SKM-1 treated with dmso at 0.1 percent for 144 hours (cell line): ENCODE measurements around the gene CALML6.

ENCODE experiments used
- DNase-seq: peaks from one replicate; lab custom pipeline; 2025; ENCODE audit not compliant: unreplicated experiment; lab: John Stamatoyannopoulos, UW

Gene CALML6

GRCh38 chr1:1891349-1892078 lies 23.5 kb upstream of the CALML6 start:
- peak; percentile 28 for DNase-seq

DNA sequence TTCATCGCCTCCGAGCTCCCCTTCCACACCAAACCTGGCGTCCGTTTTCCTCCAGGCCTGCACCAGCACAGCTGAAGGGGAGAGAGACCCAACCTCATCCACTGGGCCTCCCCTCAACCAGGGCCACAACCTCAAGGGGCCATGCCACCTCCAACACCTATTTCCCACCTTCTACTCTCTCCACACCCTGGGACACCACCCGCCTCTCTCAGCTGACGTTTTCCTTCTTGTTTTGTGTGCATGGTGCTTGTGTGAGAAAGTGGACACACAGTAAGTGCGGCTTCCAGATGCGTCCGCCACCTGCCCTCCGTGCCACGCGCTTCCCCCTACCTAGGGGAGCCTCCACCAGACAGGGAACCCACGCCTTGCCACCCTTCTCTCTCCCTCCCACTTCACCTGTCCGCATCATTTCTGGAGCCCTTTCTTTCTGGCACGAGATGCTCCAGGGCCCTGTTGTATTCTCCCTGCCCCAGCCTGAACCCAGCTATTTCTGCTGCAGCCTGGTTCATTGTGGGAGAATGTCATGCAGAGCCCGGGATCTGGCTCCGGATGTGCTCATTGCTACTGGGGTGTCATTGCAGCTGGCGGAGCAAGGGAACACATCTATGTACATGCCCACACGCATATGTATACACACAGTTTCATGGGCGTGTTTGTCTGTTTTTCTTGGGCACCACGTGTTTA lies 22.8 kb upstream of the CALML6 start:
- DNase-seq, result no peak

- DNase-seq, result no peak
Measured at GRCh38 chr1:1892763-1893120, 22.3 kb upstream of the CALML6 start.

- no peak for DNase-seq
Measured at GRCh38 chr1:1893291-1893985, 21.6 kb upstream of the CALML6 start.

- no peak for DNase-seq
Measured at GRCh38 chr1:1893997-1894353, 21.1 kb upstream of the CALML6 start.

DNA sequence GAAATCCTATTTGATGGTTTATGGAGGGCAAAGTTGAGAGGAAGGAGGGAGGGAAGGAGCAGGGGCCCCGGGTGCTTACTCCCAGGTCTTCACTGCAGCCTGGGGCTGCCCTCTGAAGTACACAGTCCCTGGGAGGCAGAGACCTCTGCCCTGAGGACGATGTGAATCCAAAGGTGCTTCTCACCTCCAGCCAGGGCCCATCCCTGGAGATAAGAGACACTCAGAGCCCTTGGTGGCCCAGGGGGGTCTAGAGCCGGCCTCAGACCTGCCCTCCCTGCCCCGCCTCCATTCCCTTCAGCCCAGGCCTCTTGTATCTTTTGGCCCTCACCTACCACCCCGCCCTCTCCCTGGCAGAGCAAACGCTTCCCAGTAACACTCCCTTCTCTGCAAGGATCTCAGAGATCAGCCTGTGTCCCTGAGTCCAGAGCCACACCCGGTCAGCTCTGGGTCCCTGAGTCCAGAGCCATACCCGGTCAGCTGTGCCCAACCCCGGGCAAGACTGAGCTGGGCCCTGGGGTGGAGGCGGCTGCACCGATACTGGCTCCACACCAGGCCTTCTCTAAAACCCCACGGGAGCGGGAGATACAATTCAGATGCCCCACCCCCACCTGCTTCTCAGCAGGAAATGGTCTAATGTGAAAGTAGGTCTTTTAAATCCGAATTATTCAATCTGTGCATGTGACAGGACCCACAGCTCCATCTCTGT lies 20.6 kb upstream of the CALML6 start:
- DNase-seq, result no peak

- DNase-seq, result no peak
Measured at GRCh38 chr1:1895060-1895418, 20.0 kb upstream of the CALML6 start.

GRCh38 chr1:1895456-1896336 lies 19.4 kb upstream of the CALML6 start:
- DNase-seq, result no peak

DNA sequence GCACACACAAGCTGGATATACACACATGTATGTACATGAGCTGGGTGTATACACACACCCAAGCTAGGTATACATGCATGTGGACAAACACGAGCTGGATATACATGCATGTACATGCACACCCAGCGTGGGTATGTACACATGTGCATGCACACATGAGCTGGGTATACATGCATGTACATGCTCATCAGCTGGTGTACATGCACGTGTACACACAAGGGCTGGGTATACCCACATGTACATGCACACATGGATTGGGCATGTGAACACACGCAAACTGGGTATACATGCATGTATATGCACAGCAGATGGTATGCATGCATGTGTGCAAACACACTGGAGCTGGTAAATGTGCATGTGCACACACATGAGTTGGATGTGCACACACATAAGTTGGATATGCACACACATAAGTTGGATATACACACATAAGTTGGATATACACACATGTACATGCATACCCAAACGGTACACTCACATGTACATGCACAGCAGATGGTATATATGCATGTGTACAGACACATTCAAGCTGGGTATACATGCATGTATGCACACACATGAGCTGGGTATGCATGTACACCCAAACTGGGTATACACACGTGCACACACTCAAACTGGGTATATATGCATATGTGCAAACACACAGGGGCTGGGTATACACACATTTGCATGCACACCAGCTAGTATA lies 16.7 kb upstream of the CALML6 start:
- DNase-seq, result no peak

- DNase-seq, result no peak
Measured at GRCh38 chr1:1899266-1899966, 15.6 kb upstream of the CALML6 start.

- DNase-seq, result no peak
Measured at GRCh38 chr1:1899967-1900327, 15.1 kb upstream of the CALML6 start.

GRCh38 chr1:1900883-1901640 lies 14.0 kb upstream of the CALML6 start:
- DNase-seq, result no peak

DNA sequence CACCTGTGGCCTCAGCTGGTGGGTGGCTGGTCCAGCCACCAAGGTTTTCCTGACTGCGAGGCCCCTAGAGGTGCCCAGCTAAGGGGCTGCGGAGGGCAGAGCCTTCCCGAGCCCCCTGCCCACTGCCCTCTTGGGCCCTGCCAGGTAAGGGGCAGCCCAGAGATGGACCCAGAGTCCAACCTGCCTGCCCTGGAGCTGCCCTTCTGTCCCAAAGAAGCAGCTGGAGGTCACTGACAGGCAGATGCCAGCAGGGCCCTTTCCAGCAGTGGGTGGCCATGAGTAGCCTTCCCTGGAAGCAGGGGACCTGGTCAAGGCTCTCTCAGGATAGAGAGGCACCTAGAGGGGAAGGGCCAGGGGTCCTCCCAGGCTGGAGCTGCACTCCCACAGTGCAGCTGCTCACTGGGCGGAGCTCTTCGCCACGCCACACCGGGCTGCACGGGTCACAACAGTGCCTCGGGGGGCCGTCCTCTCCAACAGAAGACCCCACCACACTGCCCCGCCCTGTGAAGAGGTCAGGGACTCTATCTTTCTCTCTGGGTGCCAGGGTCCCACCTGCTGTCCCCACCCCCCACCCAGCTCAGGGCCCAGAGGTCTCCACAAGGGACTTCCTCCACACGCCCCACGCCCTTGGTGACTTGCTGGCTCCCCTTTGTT lies 13.3 kb upstream of the CALML6 start:
- no peak for DNase-seq

- DNase-seq, result no peak
Measured at GRCh38 chr1:1903224-1903623, 11.8 kb upstream of the CALML6 start.

DNA sequence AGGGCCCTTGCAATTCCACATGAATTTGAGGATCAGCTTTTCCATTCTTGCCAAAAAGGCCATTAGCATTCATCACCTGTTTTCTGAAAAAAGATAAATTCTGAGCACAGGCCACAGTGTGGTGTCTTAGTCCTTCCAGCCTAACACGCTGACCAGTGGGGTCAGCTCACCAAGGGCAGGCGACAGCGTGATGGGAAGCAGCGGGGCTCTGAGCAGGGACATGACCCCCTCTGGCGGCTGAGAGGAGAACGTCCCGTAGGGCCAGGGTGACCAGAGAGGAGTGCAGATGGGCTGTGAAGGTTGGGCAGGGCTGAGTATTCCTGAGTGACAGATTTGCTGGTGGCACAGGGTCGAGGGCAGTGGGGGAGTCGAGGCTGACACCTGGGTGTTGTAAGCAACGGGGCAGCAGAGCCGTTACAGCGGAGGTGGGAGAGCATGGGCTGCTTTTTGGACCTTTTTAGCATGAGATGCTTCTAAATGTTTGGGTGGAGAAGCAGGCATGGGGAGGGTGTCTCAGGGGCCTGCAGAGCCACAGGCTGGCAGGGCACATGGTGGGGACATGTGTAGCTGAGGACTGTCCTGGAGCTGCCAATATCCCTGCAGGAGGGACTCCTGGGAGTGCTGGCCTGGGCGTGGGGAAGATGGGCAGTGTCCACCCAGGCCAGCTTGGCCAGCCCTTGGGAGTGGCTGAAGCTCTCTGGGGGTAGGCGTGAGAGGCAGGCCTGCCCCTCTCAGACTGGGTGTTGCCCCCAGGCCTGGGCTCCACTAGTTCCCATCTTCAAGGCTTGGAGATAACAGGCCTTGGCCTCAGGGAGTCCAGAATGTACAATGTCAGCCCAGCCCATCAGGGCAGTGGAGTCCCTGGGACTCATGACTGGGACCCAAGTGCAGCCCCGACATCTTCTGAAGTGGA lies 8.6 kb upstream of the CALML6 start:
- DNase-seq, result peak; percentile 70

DNA sequence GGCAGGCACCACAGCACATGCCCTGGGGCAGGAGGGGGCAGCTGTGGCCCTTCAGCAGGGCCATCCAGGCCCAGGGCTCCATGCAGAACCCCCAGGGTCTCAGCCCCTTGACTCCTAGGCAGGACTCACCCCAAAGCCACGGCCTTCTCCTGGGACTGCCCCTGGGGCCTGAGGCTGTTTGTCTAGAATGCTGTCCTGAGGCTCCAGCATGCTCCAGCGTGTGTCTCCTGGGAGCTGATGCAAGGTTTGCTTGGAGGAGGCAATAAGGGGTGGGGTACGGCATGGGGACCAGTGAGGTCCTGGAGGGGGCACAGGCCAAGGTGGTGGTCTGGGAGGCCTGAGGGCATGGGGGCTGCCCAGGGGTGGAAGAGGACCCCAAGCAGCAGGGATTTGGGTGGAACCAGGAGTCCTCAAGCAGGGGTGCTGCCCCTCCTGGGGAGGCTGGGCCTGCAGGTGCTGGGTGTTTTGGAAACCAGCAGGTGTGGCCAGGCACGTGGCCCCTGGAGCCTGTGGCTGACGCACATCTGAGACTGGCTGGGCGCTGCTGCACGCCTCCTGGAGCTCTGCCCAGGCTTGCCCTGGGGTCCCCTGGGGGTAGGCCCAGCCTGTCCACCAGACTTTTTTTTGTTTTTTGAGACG lies 7.8 kb upstream of the CALML6 start:
- no peak for DNase-seq

GRCh38 chr1:1908506-1908791 lies 6.6 kb upstream of the CALML6 start:
- DNase-seq, result no peak
